NCI-H2107 treated with DMSO at 0.1 percent for 48 hours (cell line): Measurements from ENCODE around the gene FARP2.
"Not testable (repeated sequence)": the region's sequence is repeated elsewhere in the genome, so short reads cannot be mapped to it uniquely, and the experiment has no call there.

Experiments used
- DNase-seq: peaks from one replicate; lab custom pipeline; 2025; ENCODE audit not compliant: unreplicated experiment; lab: John Stamatoyannopoulos, UW

The FARP2 gene, protein sequence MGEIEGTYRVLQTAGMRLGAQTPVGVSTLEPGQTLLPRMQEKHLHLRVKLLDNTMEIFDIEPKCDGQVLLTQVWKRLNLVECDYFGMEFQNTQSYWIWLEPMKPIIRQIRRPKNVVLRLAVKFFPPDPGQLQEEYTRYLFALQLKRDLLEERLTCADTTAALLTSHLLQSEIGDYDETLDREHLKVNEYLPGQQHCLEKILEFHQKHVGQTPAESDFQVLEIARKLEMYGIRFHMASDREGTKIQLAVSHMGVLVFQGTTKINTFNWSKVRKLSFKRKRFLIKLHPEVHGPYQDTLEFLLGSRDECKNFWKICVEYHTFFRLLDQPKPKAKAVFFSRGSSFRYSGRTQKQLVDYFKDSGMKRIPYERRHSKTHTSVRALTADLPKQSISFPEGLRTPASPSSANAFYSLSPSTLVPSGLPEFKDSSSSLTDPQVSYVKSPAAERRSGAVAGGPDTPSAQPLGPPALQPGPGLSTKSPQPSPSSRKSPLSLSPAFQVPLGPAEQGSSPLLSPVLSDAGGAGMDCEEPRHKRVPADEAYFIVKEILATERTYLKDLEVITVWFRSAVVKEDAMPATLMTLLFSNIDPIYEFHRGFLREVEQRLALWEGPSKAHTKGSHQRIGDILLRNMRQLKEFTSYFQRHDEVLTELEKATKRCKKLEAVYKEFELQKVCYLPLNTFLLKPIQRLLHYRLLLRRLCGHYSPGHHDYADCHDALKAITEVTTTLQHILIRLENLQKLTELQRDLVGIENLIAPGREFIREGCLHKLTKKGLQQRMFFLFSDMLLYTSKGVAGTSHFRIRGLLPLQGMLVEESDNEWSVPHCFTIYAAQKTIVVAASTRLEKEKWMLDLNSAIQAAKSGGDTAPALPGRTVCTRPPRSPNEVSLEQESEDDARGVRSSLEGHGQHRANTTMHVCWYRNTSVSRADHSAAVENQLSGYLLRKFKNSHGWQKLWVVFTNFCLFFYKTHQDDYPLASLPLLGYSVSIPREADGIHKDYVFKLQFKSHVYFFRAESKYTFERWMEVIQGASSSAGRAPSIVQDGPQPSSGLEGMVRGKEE

DNA sequence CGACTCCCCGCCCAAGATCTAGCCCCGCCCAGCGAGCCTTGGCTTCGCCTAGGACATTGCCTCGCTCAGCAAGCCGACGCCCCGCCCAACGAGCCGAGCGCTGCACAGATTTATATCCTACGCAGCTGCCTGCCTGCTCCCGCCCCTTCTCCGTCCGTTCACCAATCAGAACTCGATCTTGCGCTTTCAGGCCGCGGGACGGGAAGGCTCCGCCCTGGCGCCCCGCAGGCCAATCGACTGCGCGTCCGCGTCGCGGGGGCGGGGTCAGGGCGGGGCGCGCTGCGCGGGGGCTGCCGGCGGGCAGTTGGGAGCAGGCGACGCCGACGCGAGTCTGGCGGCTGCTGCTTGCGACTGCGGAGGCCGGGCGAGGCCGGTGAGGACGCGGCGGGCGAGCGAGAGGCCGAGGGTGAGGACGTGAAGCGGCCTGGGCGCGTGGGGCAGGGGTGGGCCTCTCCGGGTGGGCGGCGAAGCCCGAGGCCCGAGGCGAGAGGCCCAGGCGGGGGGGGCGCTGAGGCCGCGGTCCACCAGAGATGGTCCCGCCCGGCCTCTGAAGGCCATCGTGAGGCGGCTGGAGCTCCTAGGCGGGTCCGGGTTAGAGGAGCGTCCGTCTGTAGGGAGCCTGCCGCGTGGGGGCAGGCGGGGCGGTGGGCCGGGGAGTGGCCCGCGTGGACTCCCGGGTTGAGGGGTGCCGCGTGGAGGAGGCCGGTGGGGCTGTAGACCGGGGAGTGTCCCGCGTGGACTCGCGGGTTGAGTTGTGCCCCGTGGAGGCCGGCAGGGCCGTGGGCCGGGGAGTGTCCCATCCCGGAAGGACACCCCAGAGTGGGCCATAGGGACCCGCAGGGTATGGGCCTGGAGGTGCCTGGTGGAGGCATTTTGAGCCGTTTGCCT lies at the start of gene FARP2:
FARP2 (plus strand) TSS at position 303 of the 888 bp plus-strand sequence. CDS start 16,823 bp downstream, outside the sequence.
- DNase-seq, result peak; percentile 93

DNA sequence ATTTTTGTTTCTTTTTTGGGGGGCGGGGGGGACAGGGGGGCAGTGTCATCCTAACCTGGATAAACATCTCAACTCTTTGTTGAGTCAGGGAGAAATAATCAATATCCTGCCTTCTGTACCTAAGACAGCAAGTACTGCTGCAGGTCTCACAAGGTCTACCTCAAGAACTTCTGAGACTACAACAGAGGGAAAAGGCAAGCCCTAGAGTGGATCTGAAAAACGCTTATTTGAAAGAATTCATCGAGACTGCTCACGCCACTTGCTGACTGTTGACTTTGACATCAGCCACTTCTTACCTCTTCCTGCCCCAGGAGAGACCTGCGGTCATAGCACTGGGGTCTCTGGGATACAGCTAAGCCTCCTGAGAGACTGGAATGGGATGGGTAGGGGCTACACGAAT lies 49.0 kb upstream of the FARP2 start:
- DNase-seq, result no peak

DNA sequence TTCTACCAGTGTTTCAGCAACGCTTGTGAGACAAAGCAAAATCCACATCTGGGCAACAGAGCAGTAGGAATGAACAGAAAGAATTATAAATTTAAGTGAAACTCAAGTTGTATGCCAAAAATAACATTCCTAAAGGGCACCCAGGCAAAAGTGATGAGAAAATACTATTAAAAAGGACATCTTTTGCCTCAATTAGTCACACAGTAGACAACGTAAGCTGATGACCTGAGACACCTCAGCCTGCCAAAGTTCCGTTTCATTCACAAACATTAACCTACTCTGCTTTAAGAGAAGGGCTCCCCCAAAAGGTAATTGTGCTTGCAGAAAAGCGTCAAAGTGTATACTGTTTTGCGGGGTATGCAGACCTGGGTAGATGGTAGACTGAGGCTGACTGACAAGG lies 47.8 kb upstream of the FARP2 start:
- no peak for DNase-seq

DNA sequence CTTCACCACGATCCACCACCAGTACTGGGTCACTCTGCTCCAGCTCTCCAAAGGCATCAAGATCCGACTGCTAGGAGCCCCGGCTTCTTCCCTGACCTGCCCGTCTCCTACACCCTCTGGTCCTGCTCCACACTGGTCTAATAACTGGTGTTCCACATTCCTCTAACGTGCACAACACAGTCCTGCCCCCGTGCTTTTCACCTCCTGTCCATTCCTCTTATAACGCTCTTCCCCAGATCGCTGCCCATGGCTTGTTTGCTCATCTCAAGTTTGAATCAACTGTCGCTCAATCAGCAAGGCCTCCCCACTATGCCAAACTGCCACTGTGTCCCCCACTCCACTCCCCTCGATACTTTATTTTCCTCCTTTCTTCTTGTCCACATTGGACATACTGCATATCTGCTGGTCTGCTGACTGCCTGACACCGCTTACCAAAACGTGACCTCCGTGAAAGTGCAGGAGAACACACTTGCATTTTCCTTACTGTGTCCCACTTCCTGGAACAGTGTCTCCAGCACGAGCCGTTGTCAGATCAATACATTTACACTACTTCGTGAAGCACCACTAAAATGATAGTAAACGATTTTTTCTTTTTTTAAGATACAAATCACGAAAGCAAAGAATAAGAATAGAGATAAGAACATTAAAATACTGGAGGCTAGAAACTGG lies 47.1 kb upstream of the FARP2 start:
- no peak for DNase-seq

DNA sequence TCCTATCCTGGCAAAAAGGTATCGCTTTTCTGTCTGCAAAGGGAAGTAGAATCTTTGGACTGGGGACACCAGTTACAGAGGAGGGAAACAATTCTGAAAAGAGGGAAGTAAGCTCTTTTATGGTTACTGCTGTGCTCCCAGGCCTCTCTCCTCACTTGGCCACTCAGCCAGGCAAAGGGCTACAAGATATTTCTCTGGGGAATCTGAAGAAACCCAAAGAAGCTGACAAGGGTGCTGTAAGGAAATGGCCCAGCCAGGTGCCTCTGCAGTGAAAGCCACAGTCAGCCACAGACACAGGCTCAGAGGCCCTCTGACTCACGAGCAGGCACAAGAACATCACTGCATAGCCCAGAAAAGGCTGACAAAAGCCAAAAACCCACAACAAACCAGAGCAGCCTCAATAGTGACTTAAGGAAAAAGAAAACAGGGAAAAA lies 46.4 kb upstream of the FARP2 start:
- no peak for DNase-seq

DNA sequence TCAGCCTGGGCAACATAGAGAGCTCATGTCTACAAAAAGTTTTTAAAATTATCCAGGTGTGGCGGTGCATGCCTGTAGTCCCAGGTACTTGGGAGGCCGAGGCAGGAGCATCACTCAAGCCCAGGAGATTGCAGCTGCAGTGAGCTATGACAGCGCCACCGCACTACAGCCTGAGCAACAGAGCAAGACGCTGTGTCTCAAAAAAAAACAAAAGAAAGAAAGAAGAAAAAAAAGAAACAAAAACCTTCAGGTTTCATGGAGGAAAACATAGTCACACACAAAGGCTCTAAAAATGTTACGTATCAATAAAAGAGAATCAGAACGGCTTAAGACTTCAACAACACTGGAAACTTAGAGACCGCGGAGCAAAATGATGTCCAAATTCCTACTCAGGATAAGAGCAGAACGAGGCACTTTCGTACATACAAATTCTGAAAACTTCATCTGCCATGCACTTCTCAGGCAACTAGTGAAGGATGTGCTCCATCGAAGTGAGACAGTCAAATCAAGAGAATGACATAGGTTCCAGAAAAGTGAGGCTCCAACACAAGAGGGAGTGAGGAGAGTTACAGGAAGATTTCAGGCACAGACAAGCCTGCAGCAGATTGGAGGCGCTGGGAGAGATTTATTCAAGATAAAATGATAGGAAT lies 45.0 kb upstream of the FARP2 start:
- DNase-seq, result no peak

DNA sequence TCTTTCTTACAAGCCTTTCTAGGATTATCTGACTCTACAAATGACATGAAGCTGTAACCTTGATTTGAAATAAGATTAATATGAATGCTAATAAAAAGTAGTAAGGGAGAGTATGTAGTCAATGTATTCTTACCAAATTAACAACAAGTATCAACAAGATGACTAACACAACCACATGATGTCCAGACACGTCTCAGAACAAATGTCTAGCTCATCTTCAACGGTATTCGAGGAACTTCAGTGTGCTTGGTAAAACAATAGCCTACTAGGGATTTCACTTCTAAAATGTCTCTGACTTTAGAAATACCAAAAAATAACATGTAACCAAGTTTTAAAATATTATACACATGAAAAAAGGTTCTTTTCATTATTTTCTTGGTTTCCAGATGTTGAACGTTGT lies 44.0 kb upstream of the FARP2 start:
- DNase-seq, result no peak

DNA sequence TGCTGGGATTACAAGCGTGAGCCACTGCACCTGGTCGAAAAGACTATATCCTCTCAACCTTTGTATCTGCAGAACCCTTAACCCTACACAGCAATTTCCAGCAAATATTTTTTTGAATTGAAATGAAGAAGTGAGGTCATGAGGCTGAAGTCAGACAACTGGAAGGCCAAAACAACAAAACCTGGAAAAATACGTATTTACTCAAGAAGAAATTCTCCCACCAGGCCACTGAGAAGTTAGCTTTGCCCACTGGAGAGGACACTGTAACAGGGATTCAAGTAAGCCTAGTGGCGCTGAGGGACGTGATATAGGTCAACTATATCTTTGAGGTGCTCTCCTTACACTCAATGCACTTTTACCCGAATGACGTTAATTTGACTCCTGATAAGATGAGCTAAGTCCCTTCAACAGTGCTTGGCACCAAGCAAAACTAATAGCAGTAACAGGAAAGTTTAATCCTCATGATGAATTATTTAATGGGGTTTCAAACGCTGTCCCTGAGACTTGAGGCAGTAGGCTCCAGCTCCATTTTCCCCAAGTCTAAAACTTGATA lies 42.5 kb upstream of the FARP2 start:
- no peak for DNase-seq

DNA sequence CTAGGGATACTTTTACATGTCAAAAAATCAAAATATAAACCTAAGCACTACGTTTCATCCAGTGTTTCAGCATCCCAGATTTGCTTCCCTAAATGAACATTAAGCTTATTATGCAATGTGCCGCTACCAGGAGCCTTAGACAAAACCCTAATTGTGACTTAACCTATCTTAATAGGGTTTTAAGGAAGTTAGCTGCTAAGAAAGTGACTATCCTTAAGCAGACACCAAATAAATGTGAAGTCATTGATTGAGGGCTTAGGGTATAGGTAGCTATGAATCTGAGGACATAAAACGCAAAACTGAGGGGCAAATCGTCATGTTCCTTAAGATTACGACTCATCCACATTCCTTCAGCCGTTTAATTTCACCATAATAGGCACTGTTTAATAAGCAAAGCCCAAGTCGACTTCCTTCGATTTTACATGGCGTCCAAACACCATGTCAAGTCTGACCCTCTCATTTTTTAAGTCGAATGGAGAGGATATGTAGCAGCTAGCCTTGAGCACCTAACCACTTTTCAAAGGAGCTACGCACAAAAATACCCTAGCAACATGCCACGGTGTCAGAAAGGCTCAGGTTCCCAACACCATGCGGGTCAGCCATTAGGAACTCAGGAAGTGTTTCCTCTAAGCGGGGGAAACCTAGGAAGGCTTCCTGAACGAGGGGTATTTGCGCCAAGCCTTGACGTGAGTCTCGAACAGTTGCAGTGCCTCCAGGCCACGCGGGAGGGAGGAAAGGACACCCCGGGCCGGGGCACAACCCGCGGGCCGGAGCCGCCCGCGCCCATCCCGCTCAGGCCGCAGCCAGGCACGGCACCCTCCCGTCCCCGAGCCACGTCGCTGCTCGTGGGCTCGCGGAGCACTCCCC lies 41.6 kb upstream of the FARP2 start:
- no peak for DNase-seq

DNA sequence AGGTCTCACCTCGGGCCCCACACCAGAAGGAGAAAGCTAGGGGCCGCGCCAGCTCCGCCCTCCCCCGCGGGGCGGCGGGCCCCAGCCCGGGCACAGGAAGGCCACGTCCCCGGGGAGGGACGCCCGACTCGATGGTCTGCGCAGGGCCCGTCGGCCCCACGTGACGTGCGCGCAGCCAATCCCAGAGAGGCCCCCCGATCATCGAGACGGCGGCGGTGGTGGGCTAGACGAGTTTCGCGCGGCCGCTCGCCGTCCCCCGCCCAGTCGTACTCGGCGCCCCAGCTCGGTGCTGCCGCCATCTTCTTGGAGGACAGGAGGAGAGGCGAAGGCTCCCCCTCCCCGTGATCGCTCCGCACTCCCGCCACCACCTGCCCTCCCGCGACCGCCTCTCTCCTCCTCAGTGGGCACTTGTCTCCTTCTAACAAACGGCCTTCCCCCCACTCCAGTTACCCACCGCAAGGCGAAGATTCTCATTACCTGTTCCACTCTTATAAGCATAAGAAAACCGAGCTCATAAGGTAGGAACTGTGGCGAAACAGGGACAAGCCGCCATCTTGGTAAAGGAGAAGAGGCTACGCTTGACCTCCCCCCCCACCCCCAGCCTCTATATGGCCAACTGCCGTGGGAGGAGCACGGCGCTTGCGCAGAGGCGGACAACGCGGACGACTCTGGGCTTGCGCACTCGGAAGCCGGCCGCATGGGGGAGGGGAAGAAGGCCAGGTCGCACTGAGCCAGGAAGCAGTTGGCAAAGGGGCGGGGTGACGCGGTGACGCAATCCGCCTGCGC lies 40.8 kb upstream of the FARP2 start, which contains the start of gene HDLBP:
HDLBP (minus strand) TSS at position 580 of the 786 bp plus-strand sequence. CDS start 48,803 bp downstream, outside the sequence.
- DNase-seq, result peak; percentile 90

DNA sequence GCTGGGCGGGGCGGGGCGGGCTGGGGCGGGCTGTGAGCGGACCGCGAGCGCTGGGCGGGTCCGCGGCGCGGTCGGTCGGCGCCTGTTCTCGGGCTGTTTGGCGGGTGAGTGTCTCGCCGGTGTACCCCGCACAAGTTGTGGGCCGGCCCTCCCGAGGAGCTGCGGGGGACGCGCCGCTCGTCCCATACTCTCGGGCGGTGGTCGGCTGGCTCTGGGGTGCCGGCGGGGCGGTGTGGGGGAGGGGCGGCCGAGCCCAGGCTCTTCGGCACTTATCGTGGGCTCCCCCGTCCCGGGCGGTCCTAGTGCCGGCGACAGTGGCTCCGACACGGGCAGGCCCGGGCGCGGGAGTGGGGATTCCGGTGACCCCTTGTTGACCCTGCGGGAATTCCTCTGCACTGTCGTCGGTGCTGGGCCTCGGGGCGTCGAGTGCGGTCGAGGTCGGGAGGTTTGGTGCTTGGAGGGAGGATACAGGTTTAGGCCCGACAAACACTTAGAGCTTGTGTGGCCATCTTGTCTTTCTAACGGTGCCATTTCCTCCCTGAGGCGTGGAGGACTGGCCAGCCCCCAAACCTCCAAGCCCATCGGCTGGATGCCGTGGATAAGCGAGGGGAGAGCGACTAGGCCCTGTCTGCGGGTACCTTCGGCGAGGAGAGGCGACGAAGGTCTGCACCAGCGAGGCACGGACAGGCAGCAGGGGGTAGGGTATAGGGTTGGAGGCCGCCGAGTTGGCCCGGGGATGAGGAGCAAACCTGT lies 40.0 kb upstream of the FARP2 start, which contains the start of gene SEPTIN2:
SEPTIN2 (plus strand) TSS at position 47 of the 753 bp plus-strand sequence. CDS start 8,308 bp downstream, outside the sequence.
- DNase-seq, result no peak

DNA sequence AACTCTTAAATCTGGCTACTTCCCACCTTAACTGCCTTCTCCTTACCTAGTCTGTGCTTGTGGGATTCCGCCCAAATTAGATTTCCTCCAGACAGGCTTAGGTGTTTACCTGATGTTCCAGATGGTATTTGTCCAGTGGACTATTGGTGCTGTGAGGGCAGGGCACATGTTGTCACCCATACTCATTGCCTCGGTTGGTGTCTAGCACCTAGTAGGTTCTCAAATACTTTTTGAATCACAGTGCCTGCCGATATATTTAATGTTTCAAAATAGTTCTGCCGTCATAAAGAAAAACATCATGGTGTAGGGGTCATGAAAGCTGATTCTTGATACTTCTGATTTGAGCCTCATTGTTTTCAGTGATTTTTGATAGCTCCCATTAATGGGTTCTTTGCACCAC lies 39.3 kb upstream of the FARP2 start:
- no peak for DNase-seq

DNA sequence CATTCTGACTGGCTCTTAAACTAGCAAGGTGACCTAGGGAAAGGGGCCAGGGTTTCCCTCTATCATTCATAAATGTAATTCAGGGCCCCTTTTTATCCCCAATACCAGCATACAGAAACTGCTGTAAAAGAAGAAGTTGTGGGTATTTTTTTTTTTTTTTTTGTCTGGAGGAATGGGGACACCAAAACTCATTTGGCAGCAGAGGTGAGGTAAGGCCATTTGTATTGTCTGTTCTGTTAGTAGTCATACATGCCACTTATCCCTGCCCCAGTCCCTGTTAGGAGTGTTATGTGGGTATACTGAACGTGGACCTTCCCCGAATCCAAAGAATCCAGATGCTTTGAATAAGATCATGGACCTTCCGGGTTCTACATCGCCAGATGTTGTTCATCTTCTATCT lies 38.7 kb upstream of the FARP2 start:
- DNase-seq, result no peak

DNA sequence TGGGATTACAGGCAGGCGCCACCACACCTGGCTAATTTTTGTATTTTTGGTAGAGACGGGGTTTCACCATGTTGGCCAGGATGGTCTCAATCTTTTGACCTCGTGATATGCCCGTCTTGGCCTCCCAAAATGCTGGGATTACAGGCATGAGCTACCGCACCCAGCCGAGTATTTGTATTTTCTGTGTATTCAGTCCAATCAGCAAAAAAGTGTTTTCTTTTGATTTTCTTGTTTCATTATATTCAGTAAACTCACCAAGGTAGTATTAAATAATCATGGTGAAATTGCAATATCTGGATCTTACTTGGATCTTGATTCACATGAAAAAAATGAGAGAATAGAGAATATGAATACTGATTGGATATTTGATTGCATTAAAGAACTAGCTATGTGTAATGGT lies 37.3 kb upstream of the FARP2 start:
- DNase-seq, result not testable (repeated sequence)

DNA sequence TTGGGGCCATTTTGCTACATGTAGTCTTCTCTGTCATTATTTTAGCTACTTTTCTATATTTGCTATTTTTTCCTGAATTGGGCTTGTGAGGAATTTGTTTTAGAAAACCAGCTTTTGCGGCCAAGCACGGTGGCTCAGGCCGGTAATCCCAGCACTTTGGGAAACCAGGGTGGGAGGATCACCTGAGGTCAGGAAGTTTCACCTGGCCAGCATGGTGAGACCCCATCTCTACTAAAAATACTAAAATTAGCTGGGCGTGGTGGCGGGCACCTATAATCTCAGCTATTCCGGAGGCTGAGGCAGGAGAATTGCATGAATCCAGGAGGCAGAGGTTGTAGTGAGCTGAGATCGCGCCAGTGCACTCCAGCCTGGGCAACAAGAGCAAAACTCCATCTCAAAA lies 35.7 kb upstream of the FARP2 start:
- no peak for DNase-seq

DNA sequence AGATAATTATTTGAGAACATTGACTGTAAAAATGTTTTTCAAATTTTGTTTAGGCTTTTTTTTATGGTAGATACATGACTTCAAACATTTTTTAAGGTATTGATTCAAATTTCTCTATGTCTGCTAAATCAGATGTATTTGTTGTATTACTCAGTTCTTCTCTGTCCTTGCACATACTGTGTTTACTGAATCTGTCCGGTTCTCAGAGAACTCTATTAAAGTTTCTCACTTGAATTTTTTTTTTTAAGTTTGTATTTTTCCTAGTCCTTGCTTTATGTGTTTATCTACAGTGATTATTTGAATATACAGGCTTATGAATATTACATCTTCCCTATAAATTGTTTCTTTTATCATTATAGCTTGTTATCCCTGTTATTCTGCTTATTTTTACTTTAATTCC lies 35.1 kb upstream of the FARP2 start:
- DNase-seq, result no peak

DNA sequence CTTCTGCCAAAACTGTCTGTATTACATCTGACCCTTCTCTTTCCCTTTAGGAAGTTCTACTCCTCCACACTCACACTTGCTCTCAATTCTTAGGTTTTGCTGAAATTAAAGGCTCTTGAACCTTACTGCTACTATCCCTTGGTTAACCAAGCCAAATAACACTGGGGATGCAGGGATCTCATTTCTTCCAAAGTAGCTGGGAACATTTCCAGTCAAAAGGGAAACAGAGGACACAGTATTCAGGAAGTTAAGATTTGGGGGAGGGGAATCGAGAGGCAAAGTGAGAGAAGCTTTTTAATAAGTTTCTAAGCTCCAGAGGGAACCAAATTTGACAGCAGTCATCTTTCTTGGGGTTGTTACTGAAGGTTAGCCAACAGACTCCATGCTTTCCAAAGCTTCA lies 34.2 kb upstream of the FARP2 start:
- DNase-seq, result no peak
